Neuronal stem cell (in vitro differentiated cells): ENCODE measurements around the gene CNOT8. TPM values are rescaled to one million over a fixed set of nuclear protein-coding genes. Genes with fewer than 3 reads are reported as not detected.

Experiments used
- DNase-seq: peaks from one replicate; pipeline ENCODE4 v3.0.0-alpha.2; 2013; ENCODE audit warnings: low spot score
- H2AFZ ChIP-seq: one replicate; pipeline ENCODE4 v1.6.1; 2013; ENCODE audit warnings: mild to moderate bottlenecking, low read length, inconsistent platforms
- H2AK5ac ChIP-seq: 2 replicates; pipeline ENCODE4 v1.6.1; 2013; ENCODE audit warnings: low read depth, mild to moderate bottlenecking, inconsistent platforms, low read length, moderate library complexity, mixed read lengths
- H2BK120ac ChIP-seq: 2 replicates; pipeline ENCODE4 v1.6.1; 2013; ENCODE audit warnings: low read depth, mild to moderate bottlenecking, inconsistent platforms, low read length, moderate library complexity, mixed read lengths
- H2BK12ac ChIP-seq: one replicate; pipeline ENCODE4 v1.6.1; 2013; ENCODE audit warnings: low read length, inconsistent platforms
- H2BK15ac ChIP-seq: 2 replicates; pipeline ENCODE4 v1.6.1; 2013; ENCODE audit warnings: mild to moderate bottlenecking, low read length, inconsistent platforms, mixed read lengths
- H2BK5ac ChIP-seq: one replicate; pipeline ENCODE4 v1.6.1; 2013; ENCODE audit warnings: inconsistent platforms, mild to moderate bottlenecking, low read length, moderate library complexity
- H3K14ac ChIP-seq: one replicate; pipeline ENCODE4 v1.6.1; 2013; ENCODE audit warnings: low read length, inconsistent platforms
- H3K18ac ChIP-seq: 2 replicates; pipeline ENCODE4 v1.6.1; 2013; ENCODE audit warnings: low read length, inconsistent platforms
- H3K23ac ChIP-seq: 2 replicates; pipeline ENCODE4 v1.6.1; 2013; ENCODE audit warnings: low read depth, mild to moderate bottlenecking, mixed read lengths, low read length, inconsistent platforms; ENCODE audit not compliant: poor library complexity
- H3K27ac ChIP-seq: replicated peaks from 3 replicates; pipeline ENCODE4 v1.5.1; 2013; ENCODE audit warnings: low read length, inconsistent platforms
- H3K27me3 ChIP-seq, 3 experiments: 2 replicates each; pipeline ENCODE4 v1.6.1; 2013; ENCODE audit warnings: low read length in 3 of 3, mild to moderate bottlenecking in 2 of 3, inconsistent platforms in 1 of 3, low read depth in 1 of 3, mixed read lengths in 1 of 3, moderate library complexity in 1 of 3; ENCODE audit not compliant: control insufficient read depth in 3 of 3, insufficient read depth in 3 of 3
- H3K36me3 ChIP-seq, 2 donors: replicated peaks in 1 of 2; 2 replicates each; pipeline ENCODE4 v1.6.1; 2013; ENCODE audit warnings: low read length in 2 of 2; ENCODE audit not compliant: control insufficient read depth in 2 of 2, insufficient read depth in 2 of 2
- H3K4ac ChIP-seq: 2 replicates; pipeline ENCODE4 v1.6.1; 2013; ENCODE audit warnings: inconsistent platforms, mild to moderate bottlenecking, low read length, moderate library complexity
- H3K4me1 ChIP-seq, 2 donors: 1 replicate in 1 of 2; 2 replicates in 1 of 2; pipeline ENCODE4 v1.6.1; 2013; ENCODE audit warnings: low read length in 2 of 2, low read depth in 1 of 2; ENCODE audit not compliant: control insufficient read depth in 2 of 2, insufficient read depth in 1 of 2
- H3K4me2 ChIP-seq: one replicate; pipeline ENCODE4 v1.6.1; 2013; ENCODE audit warnings: mild to moderate bottlenecking, low read length, inconsistent platforms; ENCODE audit not compliant: insufficient read depth, poor library complexity, severe bottlenecking
- H3K4me3 ChIP-seq, 2 donors: 2 replicates each; pipeline ENCODE4 v1.5.1; 2013; ENCODE audit warnings: low read length in 2 of 2, mild to moderate bottlenecking in 2 of 2, inconsistent platforms in 1 of 2, moderate library complexity in 1 of 2
- H3K79me1 ChIP-seq: one replicate; pipeline ENCODE4 v1.6.1; 2013; ENCODE audit warnings: low read depth, mild to moderate bottlenecking, inconsistent platforms, low read length, moderate library complexity
- H3K9ac ChIP-seq: one replicate; pipeline ENCODE4 v1.6.1; 2013; ENCODE audit warnings: mild to moderate bottlenecking, low read depth, low read length, inconsistent platforms; ENCODE audit not compliant: poor library complexity
- H3K9me3 ChIP-seq, 2 donors: replicated peaks in 1 of 2; 2 replicates each; pipeline versions ENCODE3 to v1.6.1; 2013; ENCODE audit warnings: low read length in 2 of 2, mild to moderate bottlenecking in 2 of 2, inconsistent platforms in 1 of 2, low read depth in 1 of 2, mixed read lengths in 1 of 2, moderate library complexity in 1 of 2; ENCODE audit not compliant: control insufficient read depth in 2 of 2, insufficient read depth in 1 of 2
- H4K8ac ChIP-seq: one replicate; pipeline ENCODE4 v1.6.1; 2013; ENCODE audit warnings: low read depth, mild to moderate bottlenecking, inconsistent platforms, low read length, moderate library complexity
- H4K91ac ChIP-seq: one replicate; pipeline ENCODE4 v1.6.1; 2013; ENCODE audit warnings: low read length, low read depth, mild to moderate bottlenecking, inconsistent platforms; ENCODE audit not compliant: poor library complexity
- WGBS, 2 donors: extraction: QIAGEN DNeasy Blood & Tissue Kit; methylation state at CpG; one replicate each; pipeline ENCODE4 v1.1.7; 2013; ENCODE audit warnings: missing lambda C conversion rate in 2 of 2, mixed read lengths in 1 of 2; ENCODE audit not compliant: insufficient read length in 2 of 2, insufficient replicate concordance in 1 of 2; ENCODE audit errors: extremely low coverage in 2 of 2; 5-methylcytosine and 5-hydroxymethylcytosine counted together
- polyA plus RNA-seq, 2 experiments: library from polyadenylated mRNA; stranded (reverse); fragments of 200-250 nt; gene quantifications; one replicate each; pipeline ENCODE4 v1.2.3, GENCODE V29; 2013

CNOT8 gene
- 44.3 TPM for polyA plus RNA-seq (2013, experiment 1 of 2)
- polyA plus RNA-seq (2013, experiment 2 of 2) = 45.4 TPM

- peak; percentile 97 for DNase-seq
- Histone ChIP-seq H3K4me3 (peak within 1 kb of the TSS; percentile 68 to 96), H2BK5ac (peak within 1 kb of the TSS; percentile 76), H3K9ac (peak within 1 kb of the TSS; percentile 93), H4K91ac (no peak within 1 kb of the TSS), H2AFZ (peak within 1 kb of the TSS; percentile 94), H2BK12ac (no peak within 1 kb of the TSS), H3K4ac (no peak within 1 kb of the TSS), H3K79me1 (no peaks in the 10 kb centered on the region), H3K27ac (peak within 1 kb of the TSS; percentile 99), H3K9me3 (no peaks in the 10 kb centered on the region), H3K4me1 (peaks cover 5 to 9% of the 10 kb centered on the region in 2 donors), H4K8ac (no peak within 1 kb of the TSS), H3K23ac (peak within 1 kb of the TSS; percentile 97), H3K36me3 (peaks cover 3 to 11% of the 10 kb centered on the region in 2 donors), H3K18ac (peak within 1 kb of the TSS; percentile 95), H2BK15ac (no peak within 1 kb of the TSS), H2BK120ac (no peak within 1 kb of the TSS), H3K27me3 (no peaks in the 10 kb centered on the region), H3K4me2 (peak within 1 kb of the TSS; percentile 89), H2AK5ac (no peak within 1 kb of the TSS), H3K14ac (peak within 1 kb of the TSS; percentile 83)
- WGBS, 2 donors = no CpG with 5 or more reads among the region's 65 CpGs
These were observed at the start of gene CNOT8 for GRCh38 chr5:154858297-154858971. TSS of gene CNOT8 (plus strand) at chr5:154858627. CDS start at chr5:154863279, 4,652 bp downstream.

DNA sequence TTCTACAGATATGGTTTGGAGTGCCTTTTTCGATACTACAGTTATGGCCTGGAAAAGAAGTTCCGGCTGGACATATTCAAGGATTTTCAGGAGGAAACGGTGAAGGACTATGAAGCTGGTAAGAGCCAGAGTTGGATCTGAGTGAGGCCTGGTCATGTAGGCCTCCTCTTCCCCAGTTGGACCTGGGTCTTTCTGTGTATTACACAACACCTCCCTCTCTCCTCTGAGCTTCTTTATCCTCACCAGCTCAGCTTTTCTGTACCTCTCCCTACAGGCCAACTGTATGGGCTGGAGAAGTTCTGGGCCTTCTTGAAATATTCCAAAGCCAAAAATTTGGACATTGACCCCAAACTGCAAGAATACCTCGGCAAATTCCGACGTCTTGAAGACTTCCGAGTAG, 47.2 kb upstream of the CNOT8 start:
- Histone ChIP-seq H3K4me2 (no peak overlapping the region), H3K23ac (no peak overlapping the region), H2BK12ac (no peak overlapping the region), H3K27ac (no peak overlapping the region), H4K8ac (no peak overlapping the region), H3K14ac (no peak overlapping the region), H3K36me3 (peaks cover 50 to 98% of the 10 kb centered on the region in 2 donors), H3K27me3 (no peaks in the 10 kb centered on the region), H2BK5ac (no peak overlapping the region), H4K91ac (no peak overlapping the region), H3K4me3 (no peak overlapping the region), H3K4ac (no peak overlapping the region), H2BK120ac (no peak overlapping the region), H3K9ac (no peak overlapping the region), H2BK15ac (no peak overlapping the region), H3K18ac (no peak overlapping the region), H3K9me3 (no peaks in the 10 kb centered on the region), H2AFZ (no peak overlapping the region), H3K79me1 (peaks cover 3% of the 10 kb centered on the region), H2AK5ac (no peak overlapping the region), H3K4me1 (no peaks in the 10 kb centered on the region)
- no CpG with 5 or more reads among the region's 7 CpGs for WGBS, 2 donors
- no peak for DNase-seq

GRCh38 chr5:154811653-154812465, 46.6 kb upstream of the CNOT8 start:
- Histone ChIP-seq H3K14ac (no peak overlapping the region), H2AFZ (no peak overlapping the region), H3K4me2 (no peak overlapping the region), H3K4ac (no peak overlapping the region), H3K9me3 (no peaks in the 10 kb centered on the region), H3K9ac (no peak overlapping the region), H2BK12ac (no peak overlapping the region), H3K4me1 (peaks cover 0 to 2% of the 10 kb centered on the region in 2 donors), H2BK120ac (no peak overlapping the region), H4K8ac (no peak overlapping the region), H3K23ac (no peak overlapping the region), H4K91ac (no peak overlapping the region), H3K18ac (no peak overlapping the region), H3K27ac (no peak overlapping the region), H2BK5ac (no peak overlapping the region), H3K4me3 (no peak overlapping the region), H3K27me3 (no peaks in the 10 kb centered on the region), H2AK5ac (no peak overlapping the region), H2BK15ac (no peak overlapping the region), H3K79me1 (peaks cover 3% of the 10 kb centered on the region), H3K36me3 (peaks cover 54 to 98% of the 10 kb centered on the region in 2 donors)
- peak; percentile 14 for DNase-seq
- no CpG with 5 or more reads among the region's 3 CpGs for WGBS, 2 donors

DNA sequence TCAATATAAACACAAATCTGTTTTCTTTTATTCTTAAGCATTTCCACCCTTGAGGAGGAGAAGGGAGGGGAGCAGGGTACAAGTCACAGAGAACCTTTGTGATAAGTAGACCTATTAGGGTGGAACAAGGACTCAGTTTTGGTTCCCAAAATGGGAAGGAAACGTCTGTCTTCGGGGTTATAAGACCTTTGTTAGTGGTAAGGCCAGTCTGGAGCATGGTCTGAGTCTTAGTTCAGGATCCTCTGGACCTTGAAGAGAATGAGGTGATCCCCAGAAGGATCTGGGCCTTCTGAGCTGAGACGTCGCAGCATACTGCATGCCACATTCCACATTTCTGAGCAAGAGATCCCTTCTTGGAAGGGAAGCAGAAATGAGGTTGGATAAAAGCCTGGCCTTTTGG, 45.3 kb upstream of the CNOT8 start:
- H2AK5ac ChIP-seq = no peak overlapping the region
- no peak overlapping the region for H3K23ac ChIP-seq
- no peak overlapping the region for H3K4ac ChIP-seq
- no peak overlapping the region for H2BK12ac ChIP-seq
- H2BK120ac ChIP-seq = no peak overlapping the region
- DNase-seq = no peak
- H3K4me3 ChIP-seq = no peak overlapping the region
- H3K4me1 ChIP-seq = peaks cover 0 to 2% of the 10 kb centered on the region in 2 donors
- H2AFZ ChIP-seq = no peak overlapping the region
- no peak overlapping the region for H3K18ac ChIP-seq
- no peak overlapping the region for H4K91ac ChIP-seq
- H3K27ac ChIP-seq = no peak overlapping the region
- H3K9me3 ChIP-seq = no peaks in the 10 kb centered on the region
- H3K9ac ChIP-seq = no peak overlapping the region
- H2BK15ac ChIP-seq = no peak overlapping the region
- H3K4me2 ChIP-seq = no peak overlapping the region
- H4K8ac ChIP-seq = no peak overlapping the region
- no peak overlapping the region for H2BK5ac ChIP-seq
- WGBS, 2 donors = no CpG with 5 or more reads among the region's 4 CpGs
- no peak overlapping the region for H3K14ac ChIP-seq
- peaks cover 55 to 98% of the 10 kb centered on the region in 2 donors for H3K36me3 ChIP-seq
- H3K27me3 ChIP-seq = no peaks in the 10 kb centered on the region
- H3K79me1 ChIP-seq = peaks cover 3% of the 10 kb centered on the region
